CD14-positive monocyte (primary cell): ENCODE data around the gene SERPINB5. TPM values are rescaled to one million over a fixed set of nuclear protein-coding genes. Genes with fewer than 3 reads are reported as not detected.

ENCODE experiments used
- DNase-seq, 3 donors: peaks; one replicate each; pipeline ENCODE4 v3.0.0-alpha.2; 2011 to 2022
- H2AFZ ChIP-seq: 2 replicates; pipeline ENCODE4 v1.6.0; 2012; ENCODE audit warnings: mild to moderate bottlenecking, low read depth, low read length, inconsistent platforms; ENCODE audit not compliant: insufficient read depth, poor library complexity, severe bottlenecking
- H3K27ac ChIP-seq, 2 donors: 1 replicate in 1 of 2; 2 replicates in 1 of 2; pipeline ENCODE4 v1.5.1; 2012 to 2013; ENCODE audit warnings: low read length in 2 of 2, control low read depth in 1 of 2, inconsistent platforms in 1 of 2, low read depth in 1 of 2, mild to moderate bottlenecking in 1 of 2
- H3K27me3 ChIP-seq, 2 donors: one replicate each; pipeline versions ENCODE4 v1.6.0 to v1.6.1; 2011 to 2013; ENCODE audit warnings: low read length in 2 of 2; ENCODE audit not compliant: control insufficient read depth in 2 of 2, insufficient read depth in 2 of 2
- H3K36me3 ChIP-seq, 2 donors: replicated peaks in 1 of 2; 1 replicate in 1 of 2; 2 replicates in 1 of 2; pipeline versions ENCODE4 v1.5.1 to v1.6.1; 2012 to 2013; ENCODE audit warnings: low read length in 2 of 2, control low read depth in 1 of 2, inconsistent platforms in 1 of 2, mild to moderate bottlenecking in 1 of 2; ENCODE audit not compliant: insufficient read depth in 2 of 2, control insufficient read depth in 1 of 2
- H3K4me1 ChIP-seq, 2 donors: 1 replicate in 1 of 2; 2 replicates in 1 of 2; pipeline versions ENCODE4 v1.5.1 to v1.6.1; 2012 to 2013; ENCODE audit warnings: low read length in 2 of 2, control low read depth in 1 of 2, inconsistent platforms in 1 of 2, mild to moderate bottlenecking in 1 of 2, moderate library complexity in 1 of 2; ENCODE audit not compliant: insufficient read depth in 2 of 2, control insufficient read depth in 1 of 2
- H3K4me2 ChIP-seq: replicated peaks from 2 replicates; pipeline ENCODE3; 2012; ENCODE audit warnings: low read length, moderate library complexity, mild to moderate bottlenecking; ENCODE audit not compliant: poor library complexity, severe bottlenecking; ENCODE audit errors: extremely low read depth
- H3K4me3 ChIP-seq, 3 experiments: fragments of 200-600 bp in 1 of 3; sonication (generic) in 1 of 3; replicated peaks in 1 of 3; 1 replicate in 2 of 3; 2 replicates in 1 of 3; pipeline ENCODE4 v1.5.1; 2011 to 2013; ENCODE audit warnings: low read length in 3 of 3, mild to moderate bottlenecking in 3 of 3, control low read depth in 2 of 3, low read depth in 2 of 3, inconsistent platforms in 1 of 3, moderate library complexity in 1 of 3
- H3K79me2 ChIP-seq: 2 replicates; pipeline ENCODE4 v1.6.0; 2012; ENCODE audit warnings: mild to moderate bottlenecking, control low read depth, inconsistent platforms, low read length, moderate library complexity; ENCODE audit not compliant: insufficient read depth
- H3K9ac ChIP-seq: 2 replicates; pipeline ENCODE4 v1.6.0; 2017; ENCODE audit warnings: low read length, mild to moderate bottlenecking; ENCODE audit not compliant: insufficient read depth, poor library complexity, severe bottlenecking
- H3K9me3 ChIP-seq, 2 donors: replicated peaks in 1 of 2; 1 replicate in 1 of 2; 2 replicates in 1 of 2; pipeline versions ENCODE4 v1.5.1 to v1.6.1; 2012 to 2013; ENCODE audit warnings: low read length in 2 of 2, control low read depth in 1 of 2; ENCODE audit not compliant: control insufficient read depth in 1 of 2, insufficient read depth in 1 of 2
- H4K20me1 ChIP-seq: 2 replicates; pipeline ENCODE4 v1.6.0; 2012; ENCODE audit warnings: mild to moderate bottlenecking, low read length, control low read depth, moderate library complexity; ENCODE audit not compliant: insufficient read depth
- H3K27ac Mint-ChIP-seq, 7 donors: one replicate each; pipeline ENCODE4 v1.8.0; 2020; ENCODE audit warnings: mild to moderate bottlenecking in 7 of 7, mixed read lengths in 7 of 7, moderate library complexity in 6 of 7, inconsistent platforms in 2 of 7
- H3K27me3 Mint-ChIP-seq, 3 donors: one replicate each; pipeline ENCODE4 v1.8.0; 2021 to 2022; ENCODE audit warnings: low read depth in 3 of 3, mild to moderate bottlenecking in 3 of 3, mixed read lengths in 3 of 3, moderate library complexity in 3 of 3, inconsistent platforms in 1 of 3
- H3K36me3 Mint-ChIP-seq, 2 donors: one replicate each; pipeline ENCODE4 v1.8.0; 2020; ENCODE audit warnings: mixed read lengths in 2 of 2, inconsistent platforms in 1 of 2, mild to moderate bottlenecking in 1 of 2
- H3K4me1 Mint-ChIP-seq: one replicate; pipeline ENCODE4 v1.8.0; 2020; ENCODE audit warnings: mild to moderate bottlenecking, mixed read lengths
- H3K4me3 Mint-ChIP-seq, 2 donors: one replicate each; pipeline ENCODE4 v1.8.0; 2020; ENCODE audit warnings: mild to moderate bottlenecking in 2 of 2, mixed read lengths in 2 of 2, moderate library complexity in 1 of 2
- H3K9me3 Mint-ChIP-seq, 7 donors: one replicate each; pipeline ENCODE4 v1.8.0; 2020 to 2022; ENCODE audit warnings: mixed read lengths in 7 of 7, mild to moderate bottlenecking in 6 of 7, moderate library complexity in 6 of 7, inconsistent platforms in 2 of 7
- WGBS: methylation state at CpG from one replicate; pipeline ENCODE4 v1.1.5; 2013; ENCODE audit warnings: missing lambda C conversion rate; ENCODE audit not compliant: insufficient coverage; 5-methylcytosine and 5-hydroxymethylcytosine counted together
- intact Hi-C, 2 donors: fragments of 100-400 bp; cut with micrococcal nuclease; formaldehyde crosslinking; loops; one replicate each; pipeline versions ENCODE4 v1.15.0 to v1.15.1; 2023
- polyA plus RNA-seq, 3 donors: library from polyadenylated mRNA; depleted of rRNA in 1 of 3; unstranded in 2 of 3; stranded (reverse) in 1 of 3; fragments of 300-500 nt in 2 of 3; fragments of >200 nt in 1 of 3; fragmentation: Illumina TruSeq in 2 of 3; gene quantifications; 1 replicate in 2 of 3; 2 replicates in 1 of 3; pipeline ENCODE4 v1.2.3, GENCODE V29; 2012 to 2021
- TF ChIP-seq, protein P1 (sequence below): fragments of 200-600 bp; IDR thresholded peaks from one replicate; pipeline ENCODE4 v1.8.0; 2022; ENCODE audit warnings: antibody characterized with exemption, mild to moderate bottlenecking

The SERPINB5 gene
- polyA plus RNA-seq, 3 donors: not detected

DNA sequence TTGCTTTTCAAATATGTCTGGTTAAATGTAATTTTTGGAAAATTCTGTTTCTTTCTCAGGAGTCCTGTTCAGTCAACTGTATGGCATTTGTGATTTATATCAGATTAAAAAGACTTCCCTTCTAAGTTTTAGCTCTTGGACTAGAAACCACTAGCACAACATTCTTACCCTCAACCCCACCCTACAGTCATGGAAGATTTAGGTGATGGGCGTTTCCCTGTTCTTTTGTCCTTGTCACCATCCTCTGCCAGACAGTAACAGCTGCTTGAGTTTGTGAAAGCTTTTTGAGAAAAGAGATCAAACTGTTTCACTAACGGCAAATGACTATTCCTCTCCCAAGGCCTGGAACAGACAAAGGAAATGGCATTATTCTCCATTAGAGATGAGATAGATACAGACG lies 31.8 kb downstream of the SERPINB5 start:
- DNase-seq: no peak
- no peaks in the 10 kb centered on the region for H3K4me1 ChIP-seq
- no peaks in the 10 kb centered on the region for H3K79me2 ChIP-seq

DNA sequence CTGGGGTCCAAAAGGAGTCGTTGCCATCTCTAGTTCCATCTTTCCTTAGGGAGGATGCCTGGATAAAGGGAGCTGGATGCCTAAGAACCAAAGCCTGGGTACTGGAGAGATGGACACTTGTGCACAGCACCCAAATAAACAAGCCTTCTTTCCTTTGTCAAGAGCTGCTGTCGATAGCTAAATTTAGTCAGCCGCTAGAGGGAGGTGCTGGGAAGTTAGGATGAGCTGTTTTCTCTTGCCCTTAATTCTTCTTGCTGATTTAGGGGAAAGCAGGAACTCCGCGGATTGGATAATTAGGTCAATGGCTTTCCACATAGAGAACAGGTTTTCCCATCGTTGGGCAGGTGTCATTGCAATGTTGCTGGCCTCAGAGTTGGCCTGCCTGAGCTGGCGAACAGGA lies 34.5 kb downstream of the SERPINB5 start:
- DNase-seq: peak; percentile 4 to 19 (median 12)
- Mint-ChIP-seq H3K27me3 (peaks cover 4 to 10% (median 6%) of the 10 kb centered on the region in 3 donors), H3K4me3 (no peak overlapping the region), H3K4me1 (peaks cover 5% of the 10 kb centered on the region), H3K27ac (no peak overlapping the region), H3K9me3 (no peaks in the 10 kb centered on the region), H3K36me3 (no peaks in the 10 kb centered on the region)
- no peak overlapping the region for H3K4me3 ChIP-seq
- H3K4me1 ChIP-seq: no peaks in the 10 kb centered on the region
- H3K27ac ChIP-seq: no peak overlapping the region
- no peaks in the 10 kb centered on the region for H3K27me3 ChIP-seq
- H2AFZ ChIP-seq: no peak overlapping the region
- 26% methylated on average over 4 of the region's 7 CpGs for WGBS
- H3K4me2 ChIP-seq: no peak overlapping the region
- TF ChIP-seq, protein P1, sequence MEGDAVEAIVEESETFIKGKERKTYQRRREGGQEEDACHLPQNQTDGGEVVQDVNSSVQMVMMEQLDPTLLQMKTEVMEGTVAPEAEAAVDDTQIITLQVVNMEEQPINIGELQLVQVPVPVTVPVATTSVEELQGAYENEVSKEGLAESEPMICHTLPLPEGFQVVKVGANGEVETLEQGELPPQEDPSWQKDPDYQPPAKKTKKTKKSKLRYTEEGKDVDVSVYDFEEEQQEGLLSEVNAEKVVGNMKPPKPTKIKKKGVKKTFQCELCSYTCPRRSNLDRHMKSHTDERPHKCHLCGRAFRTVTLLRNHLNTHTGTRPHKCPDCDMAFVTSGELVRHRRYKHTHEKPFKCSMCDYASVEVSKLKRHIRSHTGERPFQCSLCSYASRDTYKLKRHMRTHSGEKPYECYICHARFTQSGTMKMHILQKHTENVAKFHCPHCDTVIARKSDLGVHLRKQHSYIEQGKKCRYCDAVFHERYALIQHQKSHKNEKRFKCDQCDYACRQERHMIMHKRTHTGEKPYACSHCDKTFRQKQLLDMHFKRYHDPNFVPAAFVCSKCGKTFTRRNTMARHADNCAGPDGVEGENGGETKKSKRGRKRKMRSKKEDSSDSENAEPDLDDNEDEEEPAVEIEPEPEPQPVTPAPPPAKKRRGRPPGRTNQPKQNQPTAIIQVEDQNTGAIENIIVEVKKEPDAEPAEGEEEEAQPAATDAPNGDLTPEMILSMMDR: peak; percentile 69
- intact Hi-C loops: loop anchor here (10.0 kb wide), 3 partner anchors 64 to 464 kb away; partner anchors contain the start of gene SERPINB8 (in 1 of the 2)
- H4K20me1 ChIP-seq: no peaks in the 10 kb centered on the region
- H3K36me3 ChIP-seq: no peaks in the 10 kb centered on the region
- H3K9ac ChIP-seq: no peak overlapping the region
- H3K79me2 ChIP-seq: no peaks in the 10 kb centered on the region
- H3K9me3 ChIP-seq: no peaks in the 10 kb centered on the region

More for the DNA sequence above, 31.8 kb downstream of the SERPINB5 start:
- Mint-ChIP-seq H3K4me1 (peaks cover 5% of the 10 kb centered on the region), H3K27me3 (peaks cover 4 to 6% (median 6%) of the 10 kb centered on the region in 3 donors), H3K36me3 (no peaks in the 10 kb centered on the region), H3K27ac (peak overlapping the region in 1 of 7 donors; percentile 16), H3K9me3 (no peaks in the 10 kb centered on the region), H3K4me3 (no peak overlapping the region)
- no peaks in the 10 kb centered on the region for H3K27me3 ChIP-seq
- H4K20me1 ChIP-seq: no peaks in the 10 kb centered on the region
- no peak overlapping the region for H3K27ac ChIP-seq
- H3K9me3 ChIP-seq: no peaks in the 10 kb centered on the region
- no peak overlapping the region for H3K4me2 ChIP-seq
- intact Hi-C loops: no loop called here
- H2AFZ ChIP-seq: no peak overlapping the region
- TF ChIP-seq, protein P1: no peak
- no peak overlapping the region for H3K4me3 ChIP-seq
- no peak overlapping the region for H3K9ac ChIP-seq
- no peaks in the 10 kb centered on the region for H3K36me3 ChIP-seq
- no CpG with 5 or more reads among the region's 3 CpGs for WGBS
